ENCODE measurements around the gene ARID1A. TPM values are rescaled to one million over a fixed set of nuclear protein-coding genes. Genes with fewer than 3 reads are reported as not detected.

The ARID1A gene
- total RNA-seq, 2 experiments from 2014 or later = 82.4 to 84.9 TPM

DNA sequence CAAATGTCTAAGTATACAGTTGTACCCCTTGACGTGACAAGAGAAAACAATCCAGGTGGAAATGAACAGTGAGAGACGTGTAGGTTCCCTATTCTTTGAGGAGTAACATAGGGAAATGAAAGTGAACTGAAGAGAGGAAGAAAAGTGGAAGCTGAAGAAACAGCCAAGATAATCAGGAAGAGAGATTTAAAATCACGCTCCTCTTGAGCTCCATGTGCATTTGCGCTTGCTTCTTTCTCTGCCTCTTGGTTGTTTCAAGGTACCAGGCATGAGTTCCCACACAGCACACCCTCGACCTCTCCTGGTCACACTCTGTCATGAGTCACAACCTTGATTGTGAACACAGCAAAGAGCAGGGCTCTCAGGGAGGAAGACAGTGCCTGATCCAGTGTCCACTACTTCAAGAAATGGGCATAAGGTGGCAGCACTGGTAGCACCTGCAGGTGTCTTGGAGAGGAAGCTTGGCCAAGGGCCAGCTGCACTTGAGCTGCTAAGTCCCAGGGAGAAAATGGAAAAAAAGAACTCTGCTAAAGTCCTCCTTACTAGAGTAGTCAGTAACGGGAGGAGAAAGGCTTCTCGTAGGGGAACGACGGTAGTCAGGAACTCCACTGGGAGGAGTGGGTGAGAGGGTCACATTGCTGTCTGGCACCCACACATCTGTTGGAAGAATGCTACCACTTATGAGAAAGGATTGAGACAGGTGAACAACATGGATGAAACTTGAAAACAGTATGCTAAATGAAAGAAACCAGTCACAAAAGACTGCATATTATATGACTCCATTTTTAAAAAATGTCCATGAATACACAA lies 18.3 kb upstream of the ARID1A start:
- H3K27me3 Mint-ChIP-seq = no peaks in the 10 kb centered on the region
- no peaks in the 10 kb centered on the region for H3K9me3 Mint-ChIP-seq
- H3K36me3 Mint-ChIP-seq (ENCODE audit: low read depth) = no peaks in the 10 kb centered on the region
- TF ChIP-seq, protein P1, sequence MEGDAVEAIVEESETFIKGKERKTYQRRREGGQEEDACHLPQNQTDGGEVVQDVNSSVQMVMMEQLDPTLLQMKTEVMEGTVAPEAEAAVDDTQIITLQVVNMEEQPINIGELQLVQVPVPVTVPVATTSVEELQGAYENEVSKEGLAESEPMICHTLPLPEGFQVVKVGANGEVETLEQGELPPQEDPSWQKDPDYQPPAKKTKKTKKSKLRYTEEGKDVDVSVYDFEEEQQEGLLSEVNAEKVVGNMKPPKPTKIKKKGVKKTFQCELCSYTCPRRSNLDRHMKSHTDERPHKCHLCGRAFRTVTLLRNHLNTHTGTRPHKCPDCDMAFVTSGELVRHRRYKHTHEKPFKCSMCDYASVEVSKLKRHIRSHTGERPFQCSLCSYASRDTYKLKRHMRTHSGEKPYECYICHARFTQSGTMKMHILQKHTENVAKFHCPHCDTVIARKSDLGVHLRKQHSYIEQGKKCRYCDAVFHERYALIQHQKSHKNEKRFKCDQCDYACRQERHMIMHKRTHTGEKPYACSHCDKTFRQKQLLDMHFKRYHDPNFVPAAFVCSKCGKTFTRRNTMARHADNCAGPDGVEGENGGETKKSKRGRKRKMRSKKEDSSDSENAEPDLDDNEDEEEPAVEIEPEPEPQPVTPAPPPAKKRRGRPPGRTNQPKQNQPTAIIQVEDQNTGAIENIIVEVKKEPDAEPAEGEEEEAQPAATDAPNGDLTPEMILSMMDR (IDR thresholded peaks at IDR 0.05) = peak; percentile 52
- peak; percentile 100 for ATAC-seq
- peak overlapping the region; percentile 20 for H3K4me3 Mint-ChIP-seq
- peak overlapping the region; percentile 32 for H3K27ac Mint-ChIP-seq
- peaks cover 18% of the 10 kb centered on the region for H3K4me1 Mint-ChIP-seq (ENCODE audit: low read depth)
- intact Hi-C loops (cut with micrococcal nuclease) = no loop called here
- peak; percentile 75 for DNase-seq
- ChIA-PET POLR2A (interaction anchor here (0.7 to 1.3 kb wide), 4 partner anchors 10 to 192 kb away, joined by 3 to 5 read pairs (median 4); no protein-coding TSS in a partner anchor), CTCF (interaction anchor here (0.6 to 3.7 kb wide), 23 partner anchors 10 to 143 kb away, joined by 3 to 45 read pairs (median 5); partner anchors contain the start of gene PIGV)

DNA sequence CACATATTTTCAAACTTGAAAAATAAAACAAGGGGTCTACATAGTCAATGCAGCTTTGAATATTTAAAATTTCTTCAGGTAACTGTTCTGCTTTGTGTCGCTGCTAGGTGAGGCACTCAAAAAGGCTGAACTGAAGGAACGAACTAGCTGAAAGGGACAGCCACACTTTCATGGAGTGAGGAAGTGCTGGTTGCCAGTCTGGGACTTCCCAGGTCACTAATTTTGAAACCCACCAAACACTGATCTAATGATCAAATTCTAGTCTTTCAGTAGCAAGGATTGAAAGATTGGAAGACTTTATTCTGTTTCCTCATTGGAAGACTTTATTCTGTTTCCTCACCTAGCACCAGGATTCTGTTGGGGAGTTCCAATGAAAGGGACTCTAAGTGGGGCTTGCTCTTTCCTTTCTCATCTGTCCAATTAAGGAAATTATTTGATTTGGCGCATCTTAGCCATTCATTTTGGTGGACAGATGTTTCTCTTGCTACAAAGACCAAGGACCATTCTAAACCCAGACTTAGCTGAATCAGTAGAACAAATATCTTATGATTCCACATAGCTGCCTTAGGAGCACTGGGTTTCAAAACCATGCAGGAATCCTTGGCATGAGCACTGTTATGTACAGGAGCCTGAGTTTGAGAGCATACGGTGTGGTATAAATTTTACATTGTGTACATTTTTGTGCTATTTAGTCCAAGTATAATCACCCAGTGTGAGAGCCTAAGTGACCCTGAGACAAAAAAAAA lies 10.9 kb upstream of the ARID1A start:
- CTCF ChIA-PET = no interaction called here
- no peak overlapping the region for H3K27ac Mint-ChIP-seq

DNA sequence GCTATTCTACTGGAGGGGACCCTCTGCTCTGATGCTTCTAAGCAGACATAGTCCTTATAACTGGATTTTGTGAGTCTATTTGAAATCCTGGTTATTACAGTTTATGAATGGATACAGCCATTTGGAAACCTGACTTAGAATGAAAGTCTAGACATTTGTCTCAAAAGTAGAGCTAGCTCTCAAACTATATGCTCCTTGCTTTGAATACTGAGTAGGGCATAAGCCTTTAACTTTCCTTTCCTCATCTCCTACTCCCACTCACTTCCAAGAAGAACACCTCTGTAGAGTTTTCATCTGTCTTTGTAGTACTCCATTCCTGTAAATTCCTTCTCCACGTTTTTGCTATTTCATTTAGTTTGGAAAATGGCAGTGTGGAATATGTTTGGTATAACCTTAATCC lies 9.0 kb upstream of the ARID1A start:
- no peak for ATAC-seq
- intact Hi-C loops (cut with micrococcal nuclease) = no loop called here
- TF ChIP-seq, protein P1 (IDR thresholded peaks at IDR 0.05) = no peak
- no peaks in the 10 kb centered on the region for H3K36me3 Mint-ChIP-seq (ENCODE audit: low read depth)
- DNase-seq = no peak
- H3K27me3 Mint-ChIP-seq = no peaks in the 10 kb centered on the region
- H3K4me3 Mint-ChIP-seq = no peak overlapping the region
- ChIA-PET POLR2A (interaction anchor here (0.7 to 1.7 kb wide), 2 partner anchors 11 to 68 kb away, joined by 3 to 4 read pairs; no protein-coding TSS in a partner anchor), CTCF (no interaction called here)
- no peak overlapping the region for H3K27ac Mint-ChIP-seq
- H3K4me1 Mint-ChIP-seq (ENCODE audit: low read depth) = peaks cover 15% of the 10 kb centered on the region
- no peaks in the 10 kb centered on the region for H3K9me3 Mint-ChIP-seq

More for the DNA sequence above, 10.9 kb upstream of the ARID1A start:
- no peak overlapping the region for H3K4me3 Mint-ChIP-seq
- DNase-seq (no peak), ATAC-seq (no peak)
- peaks cover 17% of the 10 kb centered on the region for H3K4me1 Mint-ChIP-seq (ENCODE audit: low read depth)
- intact Hi-C loops (cut with micrococcal nuclease) = no loop called here
- H3K9me3 Mint-ChIP-seq = no peaks in the 10 kb centered on the region
- TF ChIP-seq, protein P1 (IDR thresholded peaks at IDR 0.05) = no peak
- POLR2A ChIA-PET = interaction anchor here (0.7 kb wide), 1 partner anchor 67 kb away, joined by 3 read pairs; no protein-coding TSS in a partner anchor
- no peaks in the 10 kb centered on the region for H3K27me3 Mint-ChIP-seq
- H3K36me3 Mint-ChIP-seq (ENCODE audit: low read depth) = no peaks in the 10 kb centered on the region

DNA sequence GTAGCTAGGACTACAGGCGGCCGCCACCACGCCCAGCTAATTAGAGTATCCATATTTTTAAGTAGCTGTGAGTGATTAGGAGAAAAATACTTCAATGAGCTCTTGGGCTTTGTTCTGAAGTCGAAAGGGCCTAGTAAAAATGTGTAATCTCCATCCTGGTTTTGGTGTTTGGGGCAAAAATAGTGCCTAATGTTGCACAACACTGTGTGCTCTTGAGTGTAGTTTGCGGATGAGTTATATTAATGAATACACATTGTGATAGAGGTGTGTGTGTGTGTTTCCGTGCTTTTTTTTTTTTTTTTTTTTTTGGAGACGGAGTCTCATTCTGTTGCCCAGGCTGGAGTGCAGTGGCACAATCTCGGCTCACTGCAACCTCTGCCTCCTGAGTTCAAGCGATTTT lies 6.3 kb upstream of the ARID1A start:
- Mint-ChIP-seq H3K9me3 (no peaks in the 10 kb centered on the region), H3K4me1 (ENCODE audit: low read depth) (peaks cover 26% of the 10 kb centered on the region), H3K27me3 (no peaks in the 10 kb centered on the region), H3K36me3 (ENCODE audit: low read depth) (no peaks in the 10 kb centered on the region), H3K27ac (no peak overlapping the region), H3K4me3 (no peak overlapping the region)
- TF ChIP-seq, protein P1 (IDR thresholded peaks at IDR 0.05) = no peak
- CTCF ChIA-PET = interaction anchor here (1.0 to 5.6 kb wide), 7 partner anchors 8 to 100 kb away, joined by 3 to 88 read pairs (median 3); partner anchors contain the start of gene PIGV
- DNase-seq (no peak), ATAC-seq (no peak)
- intact Hi-C loops (cut with micrococcal nuclease) = no loop called here
- POLR2A ChIA-PET = interaction anchor here (1.2 to 4.1 kb wide), 4 partner anchors 8 to 64 kb away, joined by 4 to 18 read pairs (median 5); no protein-coding TSS in a partner anchor
